ENCODE data around the gene NUAK1. TPM values are rescaled to one million over a fixed set of nuclear protein-coding genes. Genes with fewer than 3 reads are reported as not detected.

NUAK1 gene
- total RNA-seq, 1 experiment from 2014 or later = 10.1 TPM

GRCh38 chr12:106020736-106021135 is 118.0 kb downstream of the NUAK1 start:
- no peak overlapping the region for H2BK120ac ChIP-seq (ENCODE audit: low read depth, low read length, poor library complexity, severe bottlenecking)
- no peak overlapping the region for H3K56ac ChIP-seq (ENCODE audit: insufficient read length, low read depth, low read length)
- no peaks in the 10 kb centered on the region for H3K79me1 ChIP-seq (ENCODE audit: insufficient read depth, low read depth, low read length, poor library complexity, severe bottlenecking)
- no peak overlapping the region for H3K27ac ChIP-seq (ENCODE audit: insufficient read length, low read depth, low read length)
- H2BK20ac ChIP-seq (ENCODE audit: low read depth, low read length, poor library complexity, severe bottlenecking) = no peak overlapping the region
- no peak overlapping the region for H2BK12ac ChIP-seq (ENCODE audit: insufficient read length, low read depth, low read length)
- H3K23ac ChIP-seq (ENCODE audit: insufficient read length, low read depth, low read length) = no peak overlapping the region
- H3K4ac ChIP-seq (ENCODE audit: low read depth, low read length) = no peak overlapping the region
- no peak overlapping the region for H3K14ac ChIP-seq (ENCODE audit: insufficient read depth, low read length)
- H3K9me3 ChIP-seq (ENCODE audit: control insufficient read depth, low read depth, low read length) = peaks cover 18% of the 10 kb centered on the region
- no peak overlapping the region for H3K9ac ChIP-seq (ENCODE audit: extremely low read depth, insufficient read length, low read length)
- H2BK5ac ChIP-seq (ENCODE audit: insufficient read length, low read length) = no peak overlapping the region
- H3K79me2 ChIP-seq (ENCODE audit: insufficient read depth, low read length) = no peaks in the 10 kb centered on the region
- WGBS (ENCODE audit: extremely low coverage, insufficient read length, low lambda C conversion rate) = no CpG with 5 or more reads among the region's 3 CpGs
- no peak overlapping the region for H3K18ac ChIP-seq (ENCODE audit: insufficient read length, low read depth, low read length)
- no peak overlapping the region for H2AFZ ChIP-seq (ENCODE audit: low read length)
- Mint-ChIP-seq H3K4me3 (no peak overlapping the region), H3K36me3 (ENCODE audit: insufficient read depth in 1 of 3, low read depth in 3 of 3) (peaks cover 12 to 33% (median 22%) of the 10 kb centered on the region in 3 experiments), H3K4me1 (peaks cover 3 to 6% of the 10 kb centered on the region in 2 experiments; a peak in 2 of 4 replicates), H3K9me3 (peaks cover 28 to 29% of the 10 kb centered on the region in 2 experiments), H3K27me3 (ENCODE audit: low read depth) (no peaks in the 10 kb centered on the region; the same call in 1 of the 2 replicates), H3K27ac (no peak overlapping the region)
- TF ChIP-seq CTCF (conservative IDR thresholded peaks at IDR 0.05) = no peak
- no peaks in the 10 kb centered on the region for H4K20me1 ChIP-seq (ENCODE audit: control insufficient read depth, insufficient read depth, insufficient read length)
- H3K27me3 ChIP-seq (ENCODE audit: insufficient read depth, low read length) = no peaks in the 10 kb centered on the region
- no peak overlapping the region for H3T11ph ChIP-seq (ENCODE audit: low read length)
- DNase-seq = no peak
- no peak overlapping the region for H3K4me2 ChIP-seq (ENCODE audit: insufficient read depth, insufficient read length, low read length)
- H2AK5ac ChIP-seq (ENCODE audit: insufficient read length, low read length) = no peak overlapping the region
- no peaks in the 10 kb centered on the region for H3K4me1 ChIP-seq (ENCODE audit: insufficient read depth, low read length)
- H4K5ac ChIP-seq (ENCODE audit: insufficient read length, low read depth, low read length) = no peak overlapping the region
- no peaks in the 10 kb centered on the region for H3K23me2 ChIP-seq (ENCODE audit: insufficient read length, low read depth, low read length, poor library complexity, severe bottlenecking)
- no peak overlapping the region for H4K8ac ChIP-seq (replicated peaks; ENCODE audit: insufficient read length, low read depth, low read length)
- no peak overlapping the region for H2BK15ac ChIP-seq (ENCODE audit: low read depth, low read length)
- no peak overlapping the region for H4K91ac ChIP-seq (ENCODE audit: insufficient read length, low read depth, low read length)

All from H9 (cell line).